Measurements from ENCODE around the gene PPP1R3F.

Gene PPP1R3F

DNA sequence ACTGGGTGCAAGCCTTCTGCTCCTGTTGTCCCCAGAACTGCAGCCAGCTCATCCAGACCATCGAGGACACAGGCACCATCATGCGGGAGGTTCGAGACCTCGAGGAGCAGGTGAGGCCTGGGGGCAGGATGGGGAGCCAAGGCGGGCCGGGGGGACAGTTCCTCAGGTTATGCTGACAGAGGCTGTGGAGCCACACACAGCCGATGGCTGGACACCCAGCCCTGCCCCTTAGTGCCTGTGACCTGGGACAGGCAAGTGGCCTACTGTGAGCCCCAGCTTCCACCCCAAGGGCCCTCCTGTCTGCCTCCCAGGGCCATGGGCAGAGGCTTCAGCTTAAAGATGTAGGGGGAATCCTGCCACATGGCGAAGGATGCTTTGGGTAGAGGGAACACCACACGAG, 20.0 kb upstream of the PPP1R3F start:
- no peak for DNase-seq

DNA sequence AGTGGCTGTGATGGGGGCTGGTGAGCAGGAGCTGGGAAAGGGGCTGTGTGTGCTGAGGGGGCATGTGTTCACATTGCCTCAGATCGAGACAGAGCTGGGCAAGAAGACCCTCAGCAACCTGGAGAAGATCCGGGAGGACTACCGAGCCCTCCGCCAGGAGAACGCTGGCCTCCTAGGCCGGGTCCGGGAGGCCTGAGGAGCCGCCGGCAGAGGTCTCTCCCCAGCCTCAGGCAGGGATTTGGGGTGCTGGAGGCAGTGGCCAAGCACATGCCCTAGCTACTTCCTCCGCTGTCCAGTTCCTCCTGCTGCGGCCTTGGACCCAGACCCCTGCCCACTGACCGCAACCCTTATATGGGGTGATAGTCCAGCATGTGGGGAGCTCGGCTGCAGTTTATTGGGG, 19.5 kb upstream of the PPP1R3F start:
- DNase-seq: no peak

- DNase-seq: no peak
Observed at GRCh38 chrX:49250578-49250977, 19.0 kb upstream of the PPP1R3F start.

DNA sequence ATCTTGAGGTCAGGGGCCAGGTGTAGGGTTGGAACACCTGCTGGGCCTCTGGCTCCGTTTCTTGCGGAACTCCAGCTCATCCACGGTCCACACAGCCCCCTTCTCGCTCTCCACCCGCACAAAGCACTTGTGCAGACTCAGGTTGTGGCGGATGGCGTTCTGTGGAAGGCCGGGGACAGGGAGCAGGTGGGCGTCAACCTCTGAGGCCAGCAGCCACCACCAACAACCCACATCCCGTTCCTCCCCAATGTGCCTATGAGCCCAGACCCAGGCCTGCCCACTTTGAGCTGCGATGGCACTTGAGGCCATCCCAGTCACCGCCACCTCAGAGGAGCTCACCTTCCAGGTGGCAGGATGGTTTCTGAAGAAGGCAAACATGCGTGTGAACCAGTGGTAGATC, 18.3 kb upstream of the PPP1R3F start:
- no peak for DNase-seq

GRCh38 chrX:49254639-49255038, 15.0 kb upstream of the PPP1R3F start:
- no peak for DNase-seq

- no peak for DNase-seq
Observed at GRCh38 chrX:49256268-49256995, 13.2 kb upstream of the PPP1R3F start.

- no peak for DNase-seq
Observed at GRCh38 chrX:49257074-49257790, 12.4 kb upstream of the PPP1R3F start.

DNA sequence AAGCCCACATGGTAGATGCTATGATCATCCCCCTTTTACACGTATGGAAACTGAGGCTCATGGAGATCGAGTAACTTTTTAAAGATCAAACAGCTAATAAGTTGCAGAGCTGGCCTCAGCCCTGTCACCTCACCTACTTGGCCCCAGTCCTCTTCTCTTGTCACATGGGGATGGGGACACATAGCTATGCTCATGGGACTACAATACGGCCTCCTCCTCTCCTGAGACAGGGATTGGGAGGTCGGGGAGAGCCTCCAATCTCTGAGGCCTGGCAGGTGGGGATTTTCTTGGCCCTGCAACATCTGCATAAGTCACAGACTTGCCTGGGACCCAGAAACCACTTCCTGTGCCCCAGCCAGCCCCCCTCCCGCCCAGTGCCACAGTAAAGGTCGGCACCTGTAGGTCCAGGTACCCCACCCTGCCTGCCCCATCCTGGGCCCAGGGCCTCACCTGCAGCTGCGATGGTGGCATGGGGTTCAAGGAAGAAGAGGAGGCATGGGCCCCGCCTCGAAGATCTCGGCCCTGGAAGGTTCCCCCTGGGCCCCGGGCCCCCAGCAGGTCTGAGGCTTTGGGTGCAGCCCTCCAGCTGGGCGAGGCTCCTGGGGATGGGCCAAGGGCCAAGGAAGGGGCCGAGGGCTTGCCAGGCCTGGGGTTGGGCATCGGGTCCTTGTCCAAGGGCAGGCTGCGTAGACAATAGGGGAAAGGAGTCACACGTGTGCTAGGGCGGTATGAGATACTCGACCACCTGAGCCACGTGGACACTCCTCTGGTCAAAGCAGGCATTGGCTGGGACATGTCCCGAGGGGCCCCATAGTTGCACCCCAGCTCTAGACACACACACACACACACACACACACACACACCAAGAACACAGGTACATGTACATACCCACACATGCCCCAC, 11.5 kb upstream of the PPP1R3F start:
- DNase-seq: no peak

GRCh38 chrX:49258749-49259124, 10.9 kb upstream of the PPP1R3F start:
- no peak for DNase-seq

- no peak for DNase-seq
Observed at GRCh38 chrX:49260221-49260985, 9.2 kb upstream of the PPP1R3F start.

- no peak for DNase-seq
Observed at GRCh38 chrX:49262603-49263002, 7.0 kb upstream of the PPP1R3F start.

GRCh38 chrX:49263631-49264030, 6.0 kb upstream of the PPP1R3F start:
- DNase-seq: no peak

GRCh38 chrX:49264460-49264859, 5.1 kb upstream of the PPP1R3F start, which contains the start of gene FOXP3:
Gene FOXP3, minus strand, starts transcription at chrX:49264710. Its CDS starts 6,205 bp downstream, at chrX:49258505.
- no peak for DNase-seq

GRCh38 chrX:49266523-49267445, 2.8 kb upstream of the PPP1R3F start:
- no peak for DNase-seq

DNA sequence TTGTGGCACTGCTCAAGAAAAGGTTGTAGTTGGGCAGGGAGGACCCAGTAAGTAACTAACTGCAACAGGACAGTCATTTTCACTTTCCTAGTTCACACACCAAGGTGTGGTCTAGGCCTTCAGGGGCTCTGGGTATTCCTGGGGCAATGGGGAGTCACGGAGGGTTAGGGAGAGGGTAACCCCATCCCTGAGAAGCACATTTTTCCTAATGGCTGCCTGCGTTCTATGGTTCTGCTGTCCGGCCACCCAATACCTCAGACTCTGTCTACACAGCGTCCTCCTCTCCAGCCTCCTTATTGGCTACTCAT, 937 bp upstream of the PPP1R3F start:
- DNase-seq: no peak

DNA sequence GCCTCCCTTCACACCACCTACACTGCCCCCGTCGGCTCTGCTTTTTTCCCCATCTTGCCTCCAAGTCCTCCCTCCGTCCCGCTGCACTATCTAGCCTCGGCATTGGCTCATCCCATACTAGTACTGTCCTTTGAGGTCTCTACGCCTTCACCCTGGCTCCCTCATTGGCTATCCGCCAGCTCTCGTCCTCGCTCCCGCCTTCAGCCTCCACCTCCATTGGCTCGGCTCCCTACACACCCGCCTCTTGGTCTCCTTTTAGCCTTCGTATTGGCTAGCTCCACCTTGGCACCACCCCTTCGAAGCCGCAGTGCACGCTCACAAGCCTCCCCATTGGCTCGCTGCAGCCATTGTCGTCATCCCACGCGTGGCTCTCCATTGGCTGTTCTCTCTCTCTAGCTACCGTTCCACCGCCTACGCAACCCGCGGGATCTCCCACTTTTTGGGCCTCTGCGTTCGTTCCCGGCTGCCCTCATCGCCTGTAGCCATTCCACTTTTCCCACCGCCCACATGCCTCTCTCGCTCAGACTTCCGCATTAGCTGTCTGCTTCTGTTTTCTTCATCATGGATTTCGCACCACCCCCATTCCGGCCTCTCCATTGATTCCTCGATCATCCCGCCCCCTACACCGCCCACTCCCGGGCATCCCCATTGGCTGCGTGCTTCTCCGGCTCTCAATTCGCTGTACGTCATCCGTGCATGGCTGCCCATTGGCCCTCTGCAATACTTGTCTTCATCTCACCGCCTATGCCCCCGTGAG, 405 bp upstream of the PPP1R3F start:
- peak; percentile 94 for DNase-seq

DNA sequence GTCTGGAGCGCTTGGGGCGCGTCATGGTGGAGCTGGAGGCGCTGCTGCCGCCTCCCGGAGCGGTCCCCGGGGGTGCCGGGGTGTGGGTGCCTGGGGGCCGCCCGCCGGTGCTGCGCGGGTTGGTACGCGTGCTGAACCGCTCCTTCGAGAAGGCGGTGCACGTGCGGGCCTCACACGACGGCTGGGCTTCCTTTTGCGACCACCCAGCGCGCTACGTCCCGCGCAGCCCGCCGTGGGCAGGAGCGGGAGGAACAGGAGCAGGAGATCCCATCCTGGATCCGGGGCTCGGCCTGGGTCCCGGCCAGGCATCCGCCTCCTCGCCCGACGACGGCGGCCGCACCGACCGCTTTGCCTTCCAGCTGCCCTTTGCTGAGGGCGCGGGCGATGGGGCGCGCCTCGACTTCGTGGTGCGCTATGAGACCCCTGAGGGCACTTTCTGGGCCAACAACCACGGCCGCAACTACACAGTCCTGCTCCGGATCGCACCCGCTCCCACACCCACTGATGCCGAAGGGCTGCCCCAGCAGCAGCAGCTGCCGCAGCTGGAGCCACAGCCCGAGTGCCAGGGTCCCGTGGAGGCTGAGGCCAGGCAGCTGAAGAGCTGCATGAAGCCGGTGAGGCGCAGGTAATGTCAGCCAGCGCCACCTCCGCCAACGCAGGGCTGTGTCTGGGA, 792 bp downstream of the PPP1R3F start:
- no peak for DNase-seq

GRCh38 chrX:49271341-49271740, 1.7 kb downstream of the PPP1R3F start:
- DNase-seq: no peak

- no peak for DNase-seq
Observed at GRCh38 chrX:49272421-49272820, 2.8 kb downstream of the PPP1R3F start.

- DNase-seq: no peak
Observed at GRCh38 chrX:49273181-49273727, 3.7 kb downstream of the PPP1R3F start.

Measured in DMS153 (cell line).